Hepatocyte (in vitro differentiated cells): ENCODE data around the gene TCTN1. TPM values are rescaled to one million over a fixed set of nuclear protein-coding genes. Genes with fewer than 3 reads are reported as not detected.

Experiments used
- DNase-seq: peaks from one replicate; pipeline ENCODE4 v3.0.0-alpha.2; 2016; ENCODE audit warnings: low spot score
- H2AFZ ChIP-seq: fragments of 200-600 bp; sonication (generic); 2 replicates; pipeline ENCODE4 v1.6.0; 2016; ENCODE audit warnings: antibody characterized with exemption, mild to moderate bottlenecking
- H3K27ac ChIP-seq: fragments of 200-600 bp; sonication (generic); 2 replicates; pipeline ENCODE4 v1.5.1; 2016; ENCODE audit warnings: mild to moderate bottlenecking
- H3K27me3 ChIP-seq: fragments of 200-600 bp; sonication (generic); 2 replicates; pipeline ENCODE4 v1.6.1; 2016
- H3K36me3 ChIP-seq: fragments of 200-600 bp; sonication (generic); replicated peaks from 2 replicates; pipeline ENCODE4 v1.5.1; 2016; ENCODE audit warnings: low read depth; ENCODE audit not compliant: insufficient read depth
- H3K4me1 ChIP-seq: fragments of 200-600 bp; sonication (generic); 2 replicates; pipeline ENCODE4 v1.5.1; 2016; ENCODE audit warnings: mild to moderate bottlenecking, moderate library complexity; ENCODE audit not compliant: insufficient read depth
- H3K4me2 ChIP-seq: fragments of 200-600 bp; sonication (generic); 2 replicates; pipeline ENCODE4 v1.6.0; 2016
- H3K4me3 ChIP-seq: fragments of 200-600 bp; sonication (generic); 2 replicates; pipeline ENCODE4 v1.5.1; 2016; ENCODE audit warnings: mild to moderate bottlenecking
- H3K79me2 ChIP-seq: fragments of 200-600 bp; sonication (generic); 2 replicates; pipeline ENCODE4 v1.6.0; 2017; ENCODE audit warnings: mild to moderate bottlenecking
- H3K9me2 ChIP-seq: fragments of 200-600 bp; sonication (generic); replicated peaks from 2 replicates; pipeline ENCODE4 v1.6.0; 2017; ENCODE audit warnings: mild to moderate bottlenecking; ENCODE audit not compliant: insufficient read depth
- H3K9me3 ChIP-seq: fragments of 200-600 bp; sonication (generic); 2 replicates; pipeline ENCODE4 v1.5.1; 2016; ENCODE audit warnings: low read depth, mild to moderate bottlenecking
- H4K20me1 ChIP-seq: fragments of 200-600 bp; sonication (generic); 2 replicates; pipeline ENCODE4 v1.6.0; 2016; ENCODE audit warnings: mild to moderate bottlenecking; ENCODE audit not compliant: insufficient read depth, poor library complexity, severe bottlenecking
- EZH2 ChIP-seq: fragments of 200-600 bp; sonication (generic); IDR thresholded peaks from 2 replicates; pipeline ENCODE4 v1.6.1; 2016; ENCODE audit warnings: antibody characterized with exemption, mild to moderate bottlenecking, borderline replicate concordance
- EZH2phosphoT487 ChIP-seq: fragments of 200-600 bp; sonication (generic); IDR thresholded peaks from one replicate; pipeline ENCODE4 v1.6.1; 2018; ENCODE audit warnings: antibody characterized with exemption, mild to moderate bottlenecking, low read depth, moderate library complexity; ENCODE audit not compliant: unreplicated experiment, severe bottlenecking
- WGBS: methylation state at CpG from one replicate; pipeline ENCODE4 v1.1.6; 2016; ENCODE audit warnings: low lambda C conversion rate; ENCODE audit errors: missing lambda C conversion rate; 5-methylcytosine and 5-hydroxymethylcytosine counted together
- polyA plus RNA-seq: library from polyadenylated mRNA; unstranded; fragments of >200 nt; fragmentation: Nextera tagmentation; extraction: Ambion mirVana; gene quantifications from 2 replicates; pipeline ENCODE4 v1.2.1, GENCODE V29; 2016
- total RNA-seq: library from RNA; depleted of rRNA; stranded (reverse); fragments of >200 nt; gene quantifications from 2 replicates; pipeline ENCODE4 v1.2.3, GENCODE V29; 2014
- TF ChIP-seq, protein P1 (sequence below): fragments of 200-600 bp; sonication (generic); IDR thresholded peaks from 2 replicates; pipeline ENCODE4 v1.5.1; 2016; ENCODE audit warnings: antibody characterized with exemption, mild to moderate bottlenecking; ENCODE audit not compliant: poor library complexity

The TCTN1 gene
- total and polyA plus RNA-seq, 2 experiments from 2014 or later, result 39.0 to 40.6 TPM

GRCh38 chr12:110693731-110694130 is 79.8 kb downstream of the TCTN1 start:
- TF ChIP-seq EZH2 (no peak), EZH2phosphoT487 (no peak)
- TF ChIP-seq, protein P1, sequence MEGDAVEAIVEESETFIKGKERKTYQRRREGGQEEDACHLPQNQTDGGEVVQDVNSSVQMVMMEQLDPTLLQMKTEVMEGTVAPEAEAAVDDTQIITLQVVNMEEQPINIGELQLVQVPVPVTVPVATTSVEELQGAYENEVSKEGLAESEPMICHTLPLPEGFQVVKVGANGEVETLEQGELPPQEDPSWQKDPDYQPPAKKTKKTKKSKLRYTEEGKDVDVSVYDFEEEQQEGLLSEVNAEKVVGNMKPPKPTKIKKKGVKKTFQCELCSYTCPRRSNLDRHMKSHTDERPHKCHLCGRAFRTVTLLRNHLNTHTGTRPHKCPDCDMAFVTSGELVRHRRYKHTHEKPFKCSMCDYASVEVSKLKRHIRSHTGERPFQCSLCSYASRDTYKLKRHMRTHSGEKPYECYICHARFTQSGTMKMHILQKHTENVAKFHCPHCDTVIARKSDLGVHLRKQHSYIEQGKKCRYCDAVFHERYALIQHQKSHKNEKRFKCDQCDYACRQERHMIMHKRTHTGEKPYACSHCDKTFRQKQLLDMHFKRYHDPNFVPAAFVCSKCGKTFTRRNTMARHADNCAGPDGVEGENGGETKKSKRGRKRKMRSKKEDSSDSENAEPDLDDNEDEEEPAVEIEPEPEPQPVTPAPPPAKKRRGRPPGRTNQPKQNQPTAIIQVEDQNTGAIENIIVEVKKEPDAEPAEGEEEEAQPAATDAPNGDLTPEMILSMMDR, result no peak
- H3K36me3 ChIP-seq, result no peaks in the 10 kb centered on the region
- no peak overlapping the region for H2AFZ ChIP-seq
- H3K4me3 ChIP-seq, result no peak overlapping the region
- H4K20me1 ChIP-seq, result no peaks in the 10 kb centered on the region
- no peak overlapping the region for H3K4me2 ChIP-seq
- H3K9me2 ChIP-seq, result no peaks in the 10 kb centered on the region
- H3K4me1 ChIP-seq, result no peaks in the 10 kb centered on the region
- H3K27ac ChIP-seq, result no peak overlapping the region
- H3K79me2 ChIP-seq, result no peaks in the 10 kb centered on the region
- H3K27me3 ChIP-seq, result no peaks in the 10 kb centered on the region
- WGBS, result 56% methylated on average over 7 of the region's 7 CpGs
- H3K9me3 ChIP-seq, result no peaks in the 10 kb centered on the region
- DNase-seq, result peak; percentile 28

- Histone ChIP-seq H3K27ac (no peak overlapping the region), H3K9me3 (no peaks in the 10 kb centered on the region), H3K36me3 (no peaks in the 10 kb centered on the region), H3K4me3 (no peak overlapping the region), H3K4me1 (no peaks in the 10 kb centered on the region), H3K27me3 (no peaks in the 10 kb centered on the region), H4K20me1 (no peaks in the 10 kb centered on the region), H3K79me2 (no peaks in the 10 kb centered on the region), H3K9me2 (no peaks in the 10 kb centered on the region), H3K4me2 (no peak overlapping the region), H2AFZ (no peak overlapping the region)
- WGBS, result 80% methylated on average over 12 of the region's 12 CpGs
- TF ChIP-seq, protein P1, result no peak
- no peak for TF ChIP-seq EZH2phosphoT487
- TF ChIP-seq EZH2, result no peak
- no peak for DNase-seq
Measured at GRCh38 chr12:110694330-110694901, 80.5 kb downstream of the TCTN1 start.

GRCh38 chr12:110696283-110696682 is 82.4 kb downstream of the TCTN1 start:
- no peaks in the 10 kb centered on the region for H3K9me3 ChIP-seq
- no peak for DNase-seq
- 85% methylated on average over 3 of the region's 3 CpGs for WGBS
- no peak overlapping the region for H2AFZ ChIP-seq
- no peak overlapping the region for H3K4me2 ChIP-seq
- H3K4me1 ChIP-seq, result no peaks in the 10 kb centered on the region
- no peaks in the 10 kb centered on the region for H3K27me3 ChIP-seq
- H3K36me3 ChIP-seq, result no peaks in the 10 kb centered on the region
- H4K20me1 ChIP-seq, result no peaks in the 10 kb centered on the region
- H3K27ac ChIP-seq, result no peak overlapping the region
- H3K4me3 ChIP-seq, result no peak overlapping the region
- no peaks in the 10 kb centered on the region for H3K79me2 ChIP-seq
- no peaks in the 10 kb centered on the region for H3K9me2 ChIP-seq
- TF ChIP-seq EZH2 (no peak), EZH2phosphoT487 (no peak)
- TF ChIP-seq, protein P1, result no peak
